MM.1S (cell line): ENCODE results near the gene ARHGAP23.

Experiments used
- DNase-seq: peaks from one replicate; pipeline ENCODE4 v3.0.0-alpha.2; 2015
- H2AFZ ChIP-seq: fragments of 300-600 bp; sonication (generic); 2 replicates; pipeline ENCODE4 v1.6.0; 2016; ENCODE audit warnings: antibody characterized with exemption, low read length
- H3F3A ChIP-seq: fragments of 300-600 bp; sonication (generic); 2 replicates; pipeline ENCODE4 v1.6.1; 2016; ENCODE audit warnings: mild to moderate bottlenecking, antibody characterized with exemption, low read length, moderate library complexity, mixed read lengths; ENCODE audit not compliant: insufficient read depth
- H3K27ac ChIP-seq: fragments of 300-600 bp; sonication (generic); 2 replicates; pipeline ENCODE4 v1.5.1; 2016; ENCODE audit warnings: mild to moderate bottlenecking, low read length
- H3K27me3 ChIP-seq: fragments of 300-600 bp; sonication (generic); replicated peaks from 2 replicates; pipeline ENCODE4 v1.6.0; 2016; ENCODE audit warnings: low read length; ENCODE audit not compliant: insufficient read depth
- H3K36me3 ChIP-seq: fragments of 300-600 bp; sonication (generic); replicated peaks from 2 replicates; pipeline ENCODE4 v1.6.1; 2016; ENCODE audit warnings: mild to moderate bottlenecking, low read length, mixed read lengths; ENCODE audit not compliant: insufficient read depth
- H3K4me1 ChIP-seq: fragments of 300-600 bp; sonication (generic); 2 replicates; pipeline ENCODE4 v1.6.1; 2016; ENCODE audit warnings: low read length, mixed read lengths
- H3K4me2 ChIP-seq: fragments of 300-600 bp; sonication (generic); 2 replicates; pipeline ENCODE4 v1.6.0; 2016; ENCODE audit warnings: low read depth, low read length
- H3K4me3 ChIP-seq: fragments of 300-600 bp; sonication (generic); 2 replicates; pipeline ENCODE4 v1.5.1; 2016; ENCODE audit warnings: low read length, mixed read lengths
- H3K79me2 ChIP-seq: fragments of 300-600 bp; sonication (generic); 2 replicates; pipeline ENCODE4 v1.6.1; 2016; ENCODE audit warnings: mixed run types, low read length, mixed read lengths
- H3K9ac ChIP-seq: fragments of 300-600 bp; sonication (generic); 2 replicates; pipeline ENCODE4 v1.6.1; 2016; ENCODE audit warnings: low read length, mixed read lengths
- H3K9me2 ChIP-seq: fragments of 300-600 bp; sonication (generic); replicated peaks from 2 replicates; pipeline ENCODE4 v1.6.1; 2016; ENCODE audit warnings: mild to moderate bottlenecking, low read length, mixed read lengths; ENCODE audit not compliant: insufficient read depth
- H3K9me3 ChIP-seq: fragments of 300-600 bp; sonication (generic); replicated peaks from 2 replicates; pipeline ENCODE4 v1.6.1; 2016; ENCODE audit warnings: mild to moderate bottlenecking, low read length, mixed read lengths; ENCODE audit not compliant: insufficient read depth
- H4K20me1 ChIP-seq: fragments of 300-600 bp; sonication (generic); 2 replicates; pipeline ENCODE4 v1.6.1; 2016; ENCODE audit warnings: mild to moderate bottlenecking, low read length, moderate library complexity, mixed read lengths; ENCODE audit not compliant: insufficient read depth
- CTCF ChIP-seq: fragments of 300-600 bp; sonication (generic); IDR thresholded peaks from 2 replicates; pipeline ENCODE4 v1.5.1; 2016; ENCODE audit warnings: antibody characterized with exemption, low read length, mixed read lengths
- EZH2 ChIP-seq: fragments of 300-600 bp; sonication (generic); optimal IDR thresholded peaks from 2 replicates; pipeline ENCODE3; 2017; ENCODE audit warnings: low read depth, mild to moderate bottlenecking, antibody characterized with exemption, low read length, mixed read lengths
- EZH2phosphoT487 ChIP-seq: fragments of 300-600 bp; sonication (generic); IDR thresholded peaks from 2 replicates; pipeline ENCODE4 v1.6.1; 2018; ENCODE audit warnings: antibody characterized with exemption, low read length

Gene ARHGAP23

GRCh38 chr17:38507436-38507835 lies 79.2 kb downstream of the ARHGAP23 start:
- H3K79me2 ChIP-seq, result no peaks in the 10 kb centered on the region
- no peaks in the 10 kb centered on the region for H3F3A ChIP-seq
- no peak overlapping the region for H3K9ac ChIP-seq
- no peak overlapping the region for H3K27ac ChIP-seq
- no peaks in the 10 kb centered on the region for H3K27me3 ChIP-seq
- H3K4me2 ChIP-seq, result no peak overlapping the region
- H4K20me1 ChIP-seq, result no peaks in the 10 kb centered on the region
- no peaks in the 10 kb centered on the region for H3K9me3 ChIP-seq
- no peak overlapping the region for H2AFZ ChIP-seq
- no peak for TF ChIP-seq CTCF
- no peak for TF ChIP-seq EZH2
- no peak for TF ChIP-seq EZH2phosphoT487
- H3K9me2 ChIP-seq, result no peaks in the 10 kb centered on the region
- H3K4me3 ChIP-seq, result no peak overlapping the region
- no peaks in the 10 kb centered on the region for H3K4me1 ChIP-seq
- H3K36me3 ChIP-seq, result no peaks in the 10 kb centered on the region
- no peak for DNase-seq

- Histone ChIP-seq H3K27me3 (no peaks in the 10 kb centered on the region), H3K27ac (no peak overlapping the region), H2AFZ (no peak overlapping the region), H4K20me1 (no peaks in the 10 kb centered on the region), H3K9me3 (no peaks in the 10 kb centered on the region), H3K4me1 (no peaks in the 10 kb centered on the region), H3K4me3 (no peak overlapping the region), H3K36me3 (no peaks in the 10 kb centered on the region), H3K4me2 (no peak overlapping the region), H3K9ac (no peak overlapping the region), H3K9me2 (no peaks in the 10 kb centered on the region), H3K79me2 (no peaks in the 10 kb centered on the region), H3F3A (no peaks in the 10 kb centered on the region)
- DNase-seq, result no peak
- no peak for TF ChIP-seq CTCF
- no peak for TF ChIP-seq EZH2
- no peak for TF ChIP-seq EZH2phosphoT487
These were observed 79.8 kb downstream of the ARHGAP23 start for GRCh38 chr17:38507921-38508569.

- H3K9me2 ChIP-seq, result no peaks in the 10 kb centered on the region
- no peaks in the 10 kb centered on the region for H3K9me3 ChIP-seq
- H2AFZ ChIP-seq, result no peak overlapping the region
- no peaks in the 10 kb centered on the region for H3K4me1 ChIP-seq
- H3K79me2 ChIP-seq, result no peaks in the 10 kb centered on the region
- H3K9ac ChIP-seq, result no peak overlapping the region
- H3K4me3 ChIP-seq, result no peak overlapping the region
- no peak overlapping the region for H3K4me2 ChIP-seq
- no peak for DNase-seq
- H3K27me3 ChIP-seq, result no peaks in the 10 kb centered on the region
- H3F3A ChIP-seq, result no peaks in the 10 kb centered on the region
- no peaks in the 10 kb centered on the region for H3K36me3 ChIP-seq
- TF ChIP-seq CTCF (no peak), EZH2 (no peak), EZH2phosphoT487 (no peak)
- H3K27ac ChIP-seq, result no peak overlapping the region
- no peaks in the 10 kb centered on the region for H4K20me1 ChIP-seq
These were observed 80.3 kb downstream of the ARHGAP23 start for GRCh38 chr17:38508570-38508950.
